Adrenal gland (tissue), 5 donors: ENCODE measurements around the gene CRYGB.

Source experiments
- POLR2A ChIP-seq, 2 donors: fragments of 450-650 bp; IDR thresholded peaks; one replicate each; pipeline ENCODE4 v1.6.1; 2017; ENCODE audit warnings: antibody characterized with exemption in 2 of 2, mild to moderate bottlenecking in 2 of 2, moderate library complexity in 1 of 2
- TF ChIP-seq, protein P1 (sequence below), 6 experiments: fragments of 450-650 bp in 4 of 6; fragments of 200-600 bp in 2 of 6; sonication (generic) in 1 of 6; IDR thresholded peaks; 1 replicate in 5 of 6; 2 replicates in 1 of 6; pipeline versions ENCODE4 v1.5.1 to v1.8.0; 2016 to 2021; ENCODE audit warnings: antibody characterized with exemption in 6 of 6, mild to moderate bottlenecking in 2 of 6, moderate library complexity in 1 of 6
- donor health status: DM: no; HTN: no; CAD: no.

DNA sequence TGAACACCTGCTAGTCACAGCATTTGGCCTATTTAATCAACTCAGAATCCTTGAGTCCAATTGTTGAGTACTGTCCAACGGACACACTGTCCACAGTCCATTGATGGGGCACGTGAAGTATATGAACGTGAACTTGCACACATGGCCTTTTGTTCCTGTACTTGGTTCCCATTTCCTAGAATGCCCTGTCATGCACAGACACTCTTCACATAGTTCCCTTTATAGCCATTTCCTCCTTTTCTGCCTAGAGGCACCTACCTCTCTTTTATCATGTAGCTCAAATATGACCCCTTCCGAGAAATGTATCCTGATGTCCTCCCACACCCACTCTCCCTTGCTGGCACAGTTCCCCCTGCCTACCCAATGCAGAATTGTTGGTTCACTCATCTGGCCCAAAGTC, 26.2 kb upstream of the CRYGB start:
- TF ChIP-seq POLR2A (IDR thresholded peaks at IDR 0.05), result no peak
- TF ChIP-seq, protein P1, sequence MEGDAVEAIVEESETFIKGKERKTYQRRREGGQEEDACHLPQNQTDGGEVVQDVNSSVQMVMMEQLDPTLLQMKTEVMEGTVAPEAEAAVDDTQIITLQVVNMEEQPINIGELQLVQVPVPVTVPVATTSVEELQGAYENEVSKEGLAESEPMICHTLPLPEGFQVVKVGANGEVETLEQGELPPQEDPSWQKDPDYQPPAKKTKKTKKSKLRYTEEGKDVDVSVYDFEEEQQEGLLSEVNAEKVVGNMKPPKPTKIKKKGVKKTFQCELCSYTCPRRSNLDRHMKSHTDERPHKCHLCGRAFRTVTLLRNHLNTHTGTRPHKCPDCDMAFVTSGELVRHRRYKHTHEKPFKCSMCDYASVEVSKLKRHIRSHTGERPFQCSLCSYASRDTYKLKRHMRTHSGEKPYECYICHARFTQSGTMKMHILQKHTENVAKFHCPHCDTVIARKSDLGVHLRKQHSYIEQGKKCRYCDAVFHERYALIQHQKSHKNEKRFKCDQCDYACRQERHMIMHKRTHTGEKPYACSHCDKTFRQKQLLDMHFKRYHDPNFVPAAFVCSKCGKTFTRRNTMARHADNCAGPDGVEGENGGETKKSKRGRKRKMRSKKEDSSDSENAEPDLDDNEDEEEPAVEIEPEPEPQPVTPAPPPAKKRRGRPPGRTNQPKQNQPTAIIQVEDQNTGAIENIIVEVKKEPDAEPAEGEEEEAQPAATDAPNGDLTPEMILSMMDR (IDR thresholded peaks at IDR 0.05), result no peak
